ENCODE data around the gene DOCK9.

The DOCK9 gene

GRCh38 chr13:98873377-98874028 lies 104.4 kb downstream of the DOCK9 start:
- no peaks in the 10 kb centered on the region for H3K27me3 ChIP-seq (replicated peaks; ENCODE audit: insufficient read depth, low read length)
- H3K36me3 ChIP-seq (replicated peaks; ENCODE audit: insufficient read depth, low read length), result no peaks in the 10 kb centered on the region
- peaks cover 15% of the 10 kb centered on the region for H3K4me1 ChIP-seq (ENCODE audit: low read length)
- H2AFZ ChIP-seq (ENCODE audit: low read length), result no peak overlapping the region
- no peak for TF ChIP-seq EZH2 (optimal IDR thresholded peaks at IDR 0.05; ENCODE audit: low read depth, low read length)
- TF ChIP-seq, protein P1, sequence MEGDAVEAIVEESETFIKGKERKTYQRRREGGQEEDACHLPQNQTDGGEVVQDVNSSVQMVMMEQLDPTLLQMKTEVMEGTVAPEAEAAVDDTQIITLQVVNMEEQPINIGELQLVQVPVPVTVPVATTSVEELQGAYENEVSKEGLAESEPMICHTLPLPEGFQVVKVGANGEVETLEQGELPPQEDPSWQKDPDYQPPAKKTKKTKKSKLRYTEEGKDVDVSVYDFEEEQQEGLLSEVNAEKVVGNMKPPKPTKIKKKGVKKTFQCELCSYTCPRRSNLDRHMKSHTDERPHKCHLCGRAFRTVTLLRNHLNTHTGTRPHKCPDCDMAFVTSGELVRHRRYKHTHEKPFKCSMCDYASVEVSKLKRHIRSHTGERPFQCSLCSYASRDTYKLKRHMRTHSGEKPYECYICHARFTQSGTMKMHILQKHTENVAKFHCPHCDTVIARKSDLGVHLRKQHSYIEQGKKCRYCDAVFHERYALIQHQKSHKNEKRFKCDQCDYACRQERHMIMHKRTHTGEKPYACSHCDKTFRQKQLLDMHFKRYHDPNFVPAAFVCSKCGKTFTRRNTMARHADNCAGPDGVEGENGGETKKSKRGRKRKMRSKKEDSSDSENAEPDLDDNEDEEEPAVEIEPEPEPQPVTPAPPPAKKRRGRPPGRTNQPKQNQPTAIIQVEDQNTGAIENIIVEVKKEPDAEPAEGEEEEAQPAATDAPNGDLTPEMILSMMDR (IDR thresholded peaks at IDR 0.05; ENCODE audit: low read length), result no peak
- TF ChIP-seq EZH2phosphoT487 (IDR thresholded peaks at IDR 0.05; ENCODE audit: low read length), result no peak
- H3K27ac ChIP-seq (ENCODE audit: low read length), result no peak overlapping the region
- no peaks in the 10 kb centered on the region for H3K9me2 ChIP-seq (replicated peaks; ENCODE audit: insufficient read depth, low read length)
- H3F3A ChIP-seq (ENCODE audit: insufficient read depth, low read length), result no peaks in the 10 kb centered on the region
- no peaks in the 10 kb centered on the region for H4K20me1 ChIP-seq (ENCODE audit: insufficient read depth, low read length)
- H3K4me2 ChIP-seq (ENCODE audit: low read depth, low read length), result no peak overlapping the region
- no peaks in the 10 kb centered on the region for H3K9me3 ChIP-seq (replicated peaks; ENCODE audit: insufficient read depth, low read length)
- H3K79me2 ChIP-seq (ENCODE audit: low read length), result no peaks in the 10 kb centered on the region
- DNase-seq, result no peak
- no peak overlapping the region for H3K4me3 ChIP-seq (ENCODE audit: low read length)
- no peak overlapping the region for H3K9ac ChIP-seq (ENCODE audit: low read length)

- Histone ChIP-seq H3K79me2 (ENCODE audit: low read length) (no peaks in the 10 kb centered on the region), H4K20me1 (ENCODE audit: insufficient read depth, low read length) (no peaks in the 10 kb centered on the region), H3K4me2 (ENCODE audit: low read depth, low read length) (no peak overlapping the region), H2AFZ (ENCODE audit: low read length) (no peak overlapping the region), H3K36me3 (replicated peaks; ENCODE audit: insufficient read depth, low read length) (no peaks in the 10 kb centered on the region), H3K9me2 (replicated peaks; ENCODE audit: insufficient read depth, low read length) (no peaks in the 10 kb centered on the region), H3F3A (ENCODE audit: insufficient read depth, low read length) (no peaks in the 10 kb centered on the region), H3K4me3 (ENCODE audit: low read length) (no peak overlapping the region), H3K27me3 (replicated peaks; ENCODE audit: insufficient read depth, low read length) (no peaks in the 10 kb centered on the region), H3K4me1 (ENCODE audit: low read length) (peaks cover 15% of the 10 kb centered on the region), H3K27ac (ENCODE audit: low read length) (no peak overlapping the region), H3K9ac (ENCODE audit: low read length) (no peak overlapping the region), H3K9me3 (replicated peaks; ENCODE audit: insufficient read depth, low read length) (no peaks in the 10 kb centered on the region)
- TF ChIP-seq EZH2 (optimal IDR thresholded peaks at IDR 0.05; ENCODE audit: low read depth, low read length) (no peak), EZH2phosphoT487 (IDR thresholded peaks at IDR 0.05; ENCODE audit: low read length) (no peak)
- TF ChIP-seq, protein P1 (IDR thresholded peaks at IDR 0.05; ENCODE audit: low read length), result no peak
- DNase-seq, result no peak
Measured at GRCh38 chr13:98871727-98872126, 106.1 kb downstream of the DOCK9 start.

DNA sequence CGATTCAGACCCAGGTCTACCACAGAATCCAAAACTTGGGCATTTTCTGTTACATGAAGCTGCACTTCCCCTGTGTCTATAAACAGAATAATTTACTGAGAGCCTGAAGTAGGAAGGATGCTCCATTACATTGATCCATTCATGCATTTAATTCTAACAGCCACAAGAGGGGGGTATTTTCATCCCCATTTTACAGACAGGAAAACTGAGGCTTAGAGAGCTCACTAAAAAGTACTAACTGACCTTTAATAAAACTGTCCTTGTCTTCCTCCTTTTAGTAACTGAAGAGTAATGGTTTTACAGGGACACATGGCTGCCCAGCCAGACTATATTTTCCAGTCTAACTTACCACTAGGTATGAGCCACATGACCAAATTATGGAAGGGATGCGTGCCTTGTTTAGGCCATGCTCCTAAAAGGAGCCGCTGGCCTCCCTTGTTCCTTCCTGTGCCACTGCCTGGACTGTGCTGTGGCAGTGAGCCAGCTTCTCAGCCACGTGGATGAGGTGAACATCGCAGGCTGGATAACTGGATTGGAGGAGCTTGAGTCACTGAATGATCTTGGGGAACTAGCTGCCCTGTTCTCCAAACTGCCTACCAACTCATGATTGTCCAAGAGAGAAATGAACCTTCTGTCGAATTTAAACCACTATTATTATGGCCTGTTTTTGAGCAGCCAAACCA lies 108.3 kb downstream of the DOCK9 start:
- TF ChIP-seq EZH2phosphoT487 (IDR thresholded peaks at IDR 0.05; ENCODE audit: low read length), result no peak
- TF ChIP-seq, protein P1 (IDR thresholded peaks at IDR 0.05; ENCODE audit: low read length), result peak; percentile 41
- no peak for TF ChIP-seq EZH2 (optimal IDR thresholded peaks at IDR 0.05; ENCODE audit: low read depth, low read length)
- Histone ChIP-seq H3K4me1 (ENCODE audit: low read length) (peaks cover 2% of the 10 kb centered on the region), H2AFZ (ENCODE audit: low read length) (no peak overlapping the region), H3K27me3 (replicated peaks; ENCODE audit: insufficient read depth, low read length) (no peaks in the 10 kb centered on the region), H3F3A (ENCODE audit: insufficient read depth, low read length) (no peaks in the 10 kb centered on the region), H4K20me1 (ENCODE audit: insufficient read depth, low read length) (no peaks in the 10 kb centered on the region), H3K4me3 (ENCODE audit: low read length) (no peak overlapping the region), H3K9ac (ENCODE audit: low read length) (no peak overlapping the region), H3K9me3 (replicated peaks; ENCODE audit: insufficient read depth, low read length) (no peaks in the 10 kb centered on the region), H3K36me3 (replicated peaks; ENCODE audit: insufficient read depth, low read length) (no peaks in the 10 kb centered on the region), H3K27ac (ENCODE audit: low read length) (no peak overlapping the region), H3K9me2 (replicated peaks; ENCODE audit: insufficient read depth, low read length) (no peaks in the 10 kb centered on the region), H3K79me2 (ENCODE audit: low read length) (no peaks in the 10 kb centered on the region), H3K4me2 (ENCODE audit: low read depth, low read length) (no peak overlapping the region)
- DNase-seq, result no peak
